H9 (cell line): ENCODE measurements around the gene TMEM254. TPM values are rescaled to one million over a fixed set of nuclear protein-coding genes. Genes with fewer than 3 reads are reported as not detected.
A peak's percentile ranks its signal among the peaks of the same experiment; 100 is the strongest.

ENCODE experiments used
- DNase-seq: peaks from one replicate; pipeline ENCODE4 v3.0.0-alpha.2; 2017
- H2AFZ ChIP-seq: one replicate; pipeline ENCODE4 v1.6.1; 2013; ENCODE audit warnings: mild to moderate bottlenecking, low read length, control low read depth, moderate library complexity
- H2AK5ac ChIP-seq: 2 replicates; pipeline ENCODE4 v1.6.1; 2013; ENCODE audit warnings: low read length, control low read depth, mixed read lengths; ENCODE audit not compliant: insufficient read length
- H2BK120ac ChIP-seq: one replicate; pipeline ENCODE4 v1.6.1; 2013; ENCODE audit warnings: low read depth, mild to moderate bottlenecking, low read length, control low read depth, inconsistent platforms; ENCODE audit not compliant: poor library complexity, severe bottlenecking
- H2BK12ac ChIP-seq: 2 replicates; pipeline ENCODE4 v1.6.1; 2013; ENCODE audit warnings: low read length, control low read depth, mixed read lengths, low read depth; ENCODE audit not compliant: insufficient read length
- H2BK15ac ChIP-seq: 2 replicates; pipeline ENCODE4 v1.6.1; 2013; ENCODE audit warnings: low read depth, low read length, control low read depth
- H2BK20ac ChIP-seq: one replicate; pipeline ENCODE4 v1.6.1; 2013; ENCODE audit warnings: low read depth, mild to moderate bottlenecking, low read length, control low read depth, inconsistent platforms; ENCODE audit not compliant: poor library complexity, severe bottlenecking
- H2BK5ac ChIP-seq: 2 replicates; pipeline ENCODE4 v1.6.1; 2013; ENCODE audit warnings: low read length, control low read depth, mixed read lengths; ENCODE audit not compliant: insufficient read length
- H3K14ac ChIP-seq: 2 replicates; pipeline ENCODE4 v1.6.1; 2013; ENCODE audit warnings: low read length, control low read depth; ENCODE audit not compliant: insufficient read depth
- H3K18ac ChIP-seq: 2 replicates; pipeline ENCODE4 v1.6.1; 2013; ENCODE audit warnings: low read depth, mild to moderate bottlenecking, mixed read lengths, low read length, control low read depth; ENCODE audit not compliant: insufficient read length
- H3K23ac ChIP-seq: 2 replicates; pipeline ENCODE4 v1.6.1; 2013; ENCODE audit warnings: low read length, control low read depth, mixed read lengths, low read depth; ENCODE audit not compliant: insufficient read length
- H3K23me2 ChIP-seq: 2 replicates; pipeline ENCODE4 v1.6.1; 2013; ENCODE audit warnings: low read depth, mild to moderate bottlenecking, mixed read lengths, low read length, control low read depth; ENCODE audit not compliant: insufficient read length, poor library complexity, severe bottlenecking
- H3K27ac ChIP-seq: 2 replicates; pipeline ENCODE4 v1.5.1; 2013; ENCODE audit warnings: low read length, control low read depth, mixed read lengths, low read depth; ENCODE audit not compliant: insufficient read length
- H3K27me3 ChIP-seq: 2 replicates; pipeline ENCODE4 v1.6.1; 2013; ENCODE audit warnings: low read length, control low read depth, inconsistent platforms; ENCODE audit not compliant: insufficient read depth
- H3K4ac ChIP-seq: 2 replicates; pipeline ENCODE4 v1.6.1; 2013; ENCODE audit warnings: low read depth, mild to moderate bottlenecking, control low read depth, inconsistent platforms, low read length, moderate library complexity
- H3K4me1 ChIP-seq: 2 replicates; pipeline ENCODE4 v1.6.1; 2013; ENCODE audit warnings: low read length, control low read depth, inconsistent platforms; ENCODE audit not compliant: insufficient read depth
- H3K4me2 ChIP-seq: 2 replicates; pipeline ENCODE4 v1.6.1; 2013; ENCODE audit warnings: low read length, control low read depth, mixed read lengths; ENCODE audit not compliant: insufficient read length, insufficient read depth
- H3K56ac ChIP-seq: 2 replicates; pipeline ENCODE4 v1.6.1; 2013; ENCODE audit warnings: low read depth, mild to moderate bottlenecking, mixed read lengths, low read length, control low read depth; ENCODE audit not compliant: insufficient read length
- H3K79me1 ChIP-seq: 2 replicates; pipeline ENCODE4 v1.6.1; 2013; ENCODE audit warnings: low read depth, mild to moderate bottlenecking, moderate library complexity, low read length, control low read depth, inconsistent platforms; ENCODE audit not compliant: insufficient read depth, poor library complexity, severe bottlenecking
- H3K79me2 ChIP-seq: 2 replicates; pipeline ENCODE4 v1.6.1; 2013; ENCODE audit warnings: low read length, control low read depth, inconsistent platforms; ENCODE audit not compliant: insufficient read depth
- H3K9ac ChIP-seq: 2 replicates; pipeline ENCODE4 v1.6.1; 2013; ENCODE audit warnings: low read length, control low read depth, mixed read lengths; ENCODE audit not compliant: insufficient read length; ENCODE audit errors: extremely low read depth
- H3K9me3 ChIP-seq: one replicate; pipeline ENCODE4 v1.6.1; 2013; ENCODE audit warnings: low read depth, low read length, inconsistent platforms; ENCODE audit not compliant: control insufficient read depth
- H3T11ph ChIP-seq: one replicate; pipeline ENCODE4 v1.6.1; 2013; ENCODE audit warnings: mild to moderate bottlenecking, low read length, control low read depth, inconsistent platforms
- H4K20me1 ChIP-seq: one replicate; pipeline ENCODE4 v1.6.1; 2013; ENCODE audit not compliant: control insufficient read depth, insufficient read length, insufficient read depth
- H4K5ac ChIP-seq: 2 replicates; pipeline ENCODE4 v1.6.1; 2013; ENCODE audit warnings: low read depth, mild to moderate bottlenecking, mixed read lengths, low read length, control low read depth; ENCODE audit not compliant: insufficient read length
- H4K8ac ChIP-seq: replicated peaks from 2 replicates; pipeline ENCODE4 v1.6.1; 2013; ENCODE audit warnings: low read length, control low read depth, mixed read lengths, low read depth; ENCODE audit not compliant: insufficient read length
- H4K91ac ChIP-seq: 2 replicates; pipeline ENCODE4 v1.6.1; 2013; ENCODE audit warnings: low read depth, mild to moderate bottlenecking, moderate library complexity, mixed read lengths, low read length, control low read depth; ENCODE audit not compliant: insufficient read length
- H3K27ac Mint-ChIP-seq, 3 experiments: 2 replicates in 2 of 3; 3 replicates in 1 of 3; pipeline ENCODE4 v1.8.0; 2020 to 2021; ENCODE audit warnings: mixed read lengths in 3 of 3, mild to moderate bottlenecking in 1 of 3, moderate library complexity in 1 of 3
- H3K27me3 Mint-ChIP-seq: 2 replicates; pipeline ENCODE4 v1.8.0; 2021; ENCODE audit warnings: low read depth, mild to moderate bottlenecking, moderate library complexity, mixed read lengths
- H3K36me3 Mint-ChIP-seq, 3 experiments: 2 replicates in 2 of 3; 3 replicates in 1 of 3; pipeline ENCODE4 v1.8.0; 2020 to 2021; ENCODE audit warnings: low read depth in 3 of 3, mixed read lengths in 3 of 3; ENCODE audit not compliant: insufficient read depth in 1 of 3
- H3K4me1 Mint-ChIP-seq, 2 experiments: 2 replicates each; pipeline ENCODE4 v1.8.0; 2020; ENCODE audit warnings: mixed read lengths in 2 of 2
- H3K4me3 Mint-ChIP-seq, 2 experiments: 2 replicates in 1 of 2; 3 replicates in 1 of 2; pipeline ENCODE4 v1.8.0; 2020 to 2021; ENCODE audit warnings: mild to moderate bottlenecking in 2 of 2, mixed read lengths in 2 of 2, moderate library complexity in 1 of 2
- H3K9me3 Mint-ChIP-seq, 2 experiments: 2 replicates in 1 of 2; 3 replicates in 1 of 2; pipeline ENCODE4 v1.8.0; 2020; ENCODE audit warnings: mild to moderate bottlenecking in 2 of 2, mixed read lengths in 2 of 2, moderate library complexity in 1 of 2
- WGBS: extraction: QIAGEN DNeasy Blood & Tissue Kit; methylation state at CpG from one replicate; pipeline ENCODE4 v1.1.7; 2013; ENCODE audit warnings: missing lambda C conversion rate, low lambda C conversion rate, mixed read lengths; ENCODE audit not compliant: insufficient read length; ENCODE audit errors: extremely low coverage; 5-methylcytosine and 5-hydroxymethylcytosine counted together
- total RNA-seq: library from RNA; stranded (reverse); gene quantifications from 2 replicates; pipeline ENCODE4 v1.2.1, GENCODE V29; 2021
- TF ChIP-seq, protein P1 (sequence below): fragments of 200-600 bp; sonication (generic); conservative IDR thresholded peaks from 3 replicates; pipeline ENCODE4 v1.8.0; 2021; ENCODE audit warnings: antibody characterized with exemption, mild to moderate bottlenecking

TMEM254 gene
- total RNA-seq, 1 experiment from 2014 or later = 20.3 TPM

DNA sequence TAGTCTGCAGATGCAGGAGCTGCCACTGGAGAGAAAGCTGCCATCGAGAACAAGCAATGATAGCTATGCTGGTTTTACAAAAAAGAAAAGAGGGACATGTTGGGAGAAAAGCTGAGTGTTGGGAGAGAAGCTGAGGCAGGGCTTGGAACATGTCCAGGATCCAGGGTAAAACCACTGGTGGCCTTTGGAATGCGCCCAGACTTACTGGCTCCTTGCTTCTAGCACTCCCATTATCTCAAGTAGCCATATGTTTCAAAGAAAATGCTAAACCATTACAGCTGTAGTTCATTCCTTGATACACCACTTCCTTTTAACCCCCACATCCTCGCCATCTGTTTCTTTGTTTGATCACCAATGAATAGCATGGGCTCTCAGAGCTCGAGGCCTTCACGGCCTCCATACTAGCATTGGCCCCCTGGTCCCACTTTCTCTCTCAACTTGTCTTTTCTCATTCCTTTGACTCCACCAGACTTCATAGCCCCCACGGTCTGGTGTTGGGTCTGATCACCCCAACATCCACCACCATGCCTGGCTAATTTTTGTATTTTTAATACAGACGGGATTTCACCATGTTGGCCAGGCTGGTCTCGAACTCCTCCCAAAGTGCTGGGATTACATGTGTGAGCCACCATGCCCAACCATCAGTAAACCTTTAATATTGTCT is 30.2 kb downstream of the TMEM254 start:
- no peak overlapping the region for H3K9ac ChIP-seq
- no peak overlapping the region for H2BK120ac ChIP-seq
- no peaks in the 10 kb centered on the region for H3K27me3 ChIP-seq
- no CpG with 5 or more reads among the region's 8 CpGs for WGBS
- no peaks in the 10 kb centered on the region for H3K79me2 ChIP-seq
- Mint-ChIP-seq H3K27me3 (peaks cover 11% of the 10 kb centered on the region), H3K9me3 (peaks cover 32 to 37% of the 10 kb centered on the region in 2 experiments), H3K4me3 (no peak overlapping the region; a peak in 1 of 5 replicates), H3K27ac (peak overlapping the region in 1 of 3 experiments; percentile 95; a peak in 1 of 7 replicates), H3K36me3 (peaks cover 21 to 27% (median 22%) of the 10 kb centered on the region in 3 experiments), H3K4me1 (peaks cover 33 to 42% of the 10 kb centered on the region in 2 experiments)
- H2BK12ac ChIP-seq = no peak overlapping the region
- no peak overlapping the region for H2BK15ac ChIP-seq
- peaks cover 7% of the 10 kb centered on the region for H3K4me1 ChIP-seq
- DNase-seq = no peak
- no peaks in the 10 kb centered on the region for H4K20me1 ChIP-seq
- H4K8ac ChIP-seq = no peak overlapping the region
- H3K23ac ChIP-seq = no peak overlapping the region
- H3K56ac ChIP-seq = no peak overlapping the region
- no peak overlapping the region for H3K4ac ChIP-seq
- no peak overlapping the region for H3K18ac ChIP-seq
- H4K91ac ChIP-seq = no peak overlapping the region
- H3K23me2 ChIP-seq = no peaks in the 10 kb centered on the region
- no peak overlapping the region for H3K27ac ChIP-seq
- peaks cover 8% of the 10 kb centered on the region for H3K9me3 ChIP-seq
- H2BK5ac ChIP-seq = no peak overlapping the region
- H3K4me2 ChIP-seq = no peak overlapping the region
- no peak overlapping the region for H2BK20ac ChIP-seq
- H2AK5ac ChIP-seq = no peak overlapping the region
- no peak overlapping the region for H3T11ph ChIP-seq
- H3K79me1 ChIP-seq = no peaks in the 10 kb centered on the region
- no peak overlapping the region for H3K14ac ChIP-seq
- H4K5ac ChIP-seq = no peak overlapping the region
- TF ChIP-seq, protein P1, sequence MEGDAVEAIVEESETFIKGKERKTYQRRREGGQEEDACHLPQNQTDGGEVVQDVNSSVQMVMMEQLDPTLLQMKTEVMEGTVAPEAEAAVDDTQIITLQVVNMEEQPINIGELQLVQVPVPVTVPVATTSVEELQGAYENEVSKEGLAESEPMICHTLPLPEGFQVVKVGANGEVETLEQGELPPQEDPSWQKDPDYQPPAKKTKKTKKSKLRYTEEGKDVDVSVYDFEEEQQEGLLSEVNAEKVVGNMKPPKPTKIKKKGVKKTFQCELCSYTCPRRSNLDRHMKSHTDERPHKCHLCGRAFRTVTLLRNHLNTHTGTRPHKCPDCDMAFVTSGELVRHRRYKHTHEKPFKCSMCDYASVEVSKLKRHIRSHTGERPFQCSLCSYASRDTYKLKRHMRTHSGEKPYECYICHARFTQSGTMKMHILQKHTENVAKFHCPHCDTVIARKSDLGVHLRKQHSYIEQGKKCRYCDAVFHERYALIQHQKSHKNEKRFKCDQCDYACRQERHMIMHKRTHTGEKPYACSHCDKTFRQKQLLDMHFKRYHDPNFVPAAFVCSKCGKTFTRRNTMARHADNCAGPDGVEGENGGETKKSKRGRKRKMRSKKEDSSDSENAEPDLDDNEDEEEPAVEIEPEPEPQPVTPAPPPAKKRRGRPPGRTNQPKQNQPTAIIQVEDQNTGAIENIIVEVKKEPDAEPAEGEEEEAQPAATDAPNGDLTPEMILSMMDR = no peak
- no peak overlapping the region for H2AFZ ChIP-seq
